IPS DF 4.7 (cell line): Measurements from ENCODE around the gene BIN1.
"Not testable (repeated sequence)": the region's sequence is repeated elsewhere in the genome, so short reads cannot be mapped to it uniquely, and the experiment has no call there.

Experiments
- DNase-seq: peaks from one replicate; pipeline ENCODE4 v3.0.0-alpha.2; 2013; ENCODE audit warnings: low spot score; ENCODE audit errors: extremely low read depth

The BIN1 gene

DNA sequence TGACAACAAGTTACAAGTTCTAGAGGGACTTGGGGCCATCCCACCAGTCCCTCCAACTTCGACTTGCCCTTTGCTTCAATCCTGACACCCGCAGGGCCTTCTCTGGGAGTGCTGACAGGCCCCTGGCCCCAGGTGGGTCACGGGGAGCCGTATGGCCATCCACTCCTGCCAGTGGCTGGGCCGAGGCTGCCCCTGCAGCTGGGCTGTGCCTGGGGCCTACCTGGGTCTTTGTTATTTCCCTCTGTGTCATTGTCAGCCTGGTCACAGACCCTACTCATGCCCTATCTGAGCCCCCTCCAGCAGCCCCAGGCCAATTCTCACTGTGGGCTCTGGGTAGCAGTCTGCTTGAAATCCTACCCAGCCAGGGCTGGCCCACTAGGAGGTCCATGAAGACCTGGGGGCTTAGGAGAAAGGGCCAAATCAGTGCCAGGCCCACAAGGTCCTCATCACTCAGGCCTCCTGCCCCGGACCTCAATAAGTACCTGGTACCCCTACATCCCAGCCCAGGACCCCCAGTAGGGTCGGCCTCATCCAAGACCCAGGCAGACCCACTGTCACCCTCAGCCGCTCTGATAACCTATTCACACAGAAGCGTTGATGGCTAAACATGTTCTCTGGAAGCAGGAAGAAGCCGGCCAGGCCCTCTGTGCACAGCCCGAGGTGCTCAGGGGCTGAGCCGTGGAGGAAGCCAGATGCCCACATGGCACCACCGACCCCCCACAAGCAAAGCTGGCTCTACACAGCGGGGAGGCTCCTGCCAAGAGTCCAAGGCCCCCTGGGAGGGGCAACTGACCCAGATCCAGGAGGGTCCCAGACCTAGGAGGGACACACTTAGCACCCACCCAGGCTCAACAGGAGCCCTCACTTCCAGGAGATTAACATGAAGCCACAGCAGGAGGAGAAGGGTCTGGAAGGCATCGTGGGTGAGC is 57.7 kb downstream of the BIN1 start:
- no peak for DNase-seq

DNA sequence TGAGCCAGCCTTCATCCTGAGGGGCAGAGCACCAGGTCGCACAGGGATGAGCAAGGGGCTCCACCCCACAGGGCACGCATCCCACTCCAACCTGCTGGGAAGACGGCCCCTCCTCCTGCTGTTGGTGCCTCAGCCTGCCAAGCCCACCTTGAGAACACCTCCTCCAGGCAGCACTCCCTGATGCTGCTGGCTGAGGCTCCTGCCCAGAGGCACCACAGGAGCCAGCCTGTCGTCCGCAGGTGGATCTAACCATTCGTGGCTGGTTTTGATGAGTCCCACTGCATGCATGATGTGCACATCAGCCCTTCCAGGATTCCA is 58.4 kb downstream of the BIN1 start:
- DNase-seq = no peak

DNA sequence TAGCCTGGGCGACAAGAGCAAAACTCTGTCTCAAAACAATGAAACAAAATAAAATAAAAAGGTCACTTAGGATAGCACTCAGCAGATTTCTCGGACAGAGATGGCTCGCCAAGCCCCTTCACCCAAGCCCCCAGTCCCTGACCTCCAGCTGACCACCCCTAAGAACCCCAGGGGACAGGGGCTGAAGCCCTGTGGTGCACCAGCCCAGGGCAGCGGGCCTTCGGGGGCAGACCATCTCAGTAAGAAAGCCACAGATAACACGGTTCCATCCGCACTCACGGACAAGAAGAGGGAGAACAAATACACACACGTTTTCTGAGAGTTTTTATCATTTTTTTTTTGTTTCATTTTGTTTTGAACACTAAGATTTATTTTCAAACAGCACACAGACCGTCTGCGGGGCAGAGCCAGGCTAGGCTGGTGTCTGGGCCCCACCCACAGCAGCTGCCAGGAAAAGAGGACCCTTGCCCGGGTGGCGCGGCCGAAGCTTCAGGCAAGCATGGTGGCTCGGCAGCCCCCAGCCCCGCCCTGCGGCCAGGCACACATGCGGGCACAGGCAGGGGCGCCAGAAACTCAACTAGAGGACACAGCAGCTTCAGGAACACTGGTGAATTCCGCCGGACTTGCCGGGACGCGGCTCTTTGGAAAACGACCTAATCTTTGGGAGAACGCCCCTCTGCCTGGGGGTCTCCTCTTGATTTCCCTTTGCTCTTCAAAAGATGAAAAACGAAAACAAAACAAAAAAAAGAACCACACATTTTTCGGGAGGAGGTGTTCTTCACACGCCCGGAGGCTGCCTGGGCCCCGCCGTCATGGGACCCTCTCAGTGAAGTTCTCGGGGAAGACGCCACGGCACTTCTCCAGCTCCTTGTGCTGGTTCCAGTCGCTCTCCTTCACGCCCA is 59.0 kb downstream of the BIN1 start:
- DNase-seq = no peak

DNA sequence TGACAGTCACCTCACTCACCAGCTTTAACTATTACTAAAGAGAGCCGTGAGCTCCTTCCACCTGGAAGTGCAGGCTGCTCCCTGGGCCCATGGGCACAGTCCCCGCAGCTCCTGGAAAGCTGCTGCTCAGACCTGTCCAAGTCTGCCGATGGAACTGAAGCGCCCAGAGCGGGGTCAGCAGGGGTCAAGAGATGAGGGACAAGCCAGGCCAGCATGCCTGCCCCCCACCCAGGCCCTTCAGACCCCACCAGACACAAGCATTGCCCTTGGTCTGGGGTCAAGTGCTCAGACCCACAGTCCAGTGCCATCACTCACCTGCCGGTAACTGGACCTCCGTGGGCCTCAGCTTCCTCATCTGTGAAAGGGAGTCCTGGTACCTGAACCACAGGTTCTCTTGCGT is 59.9 kb downstream of the BIN1 start:
- DNase-seq = no peak

DNA sequence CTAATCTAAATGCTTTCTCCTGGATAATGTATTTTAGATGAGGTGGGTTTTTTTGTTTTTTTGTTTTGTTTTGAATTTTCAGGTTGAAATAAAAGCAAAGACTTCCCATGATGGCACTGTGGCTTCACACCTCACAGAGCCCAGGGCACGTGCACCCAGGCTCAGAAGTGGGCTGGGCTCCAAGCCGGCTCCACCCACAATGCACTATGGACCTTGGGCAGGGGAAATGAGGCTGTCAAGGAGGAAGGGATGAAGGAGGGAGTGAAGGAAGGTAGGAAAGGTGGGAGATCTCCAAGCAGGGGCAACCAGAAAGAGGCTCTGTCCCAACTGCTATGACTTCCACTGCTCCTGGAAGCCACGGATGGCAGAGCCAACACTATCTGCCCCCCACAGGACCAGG is 60.4 kb downstream of the BIN1 start:
- DNase-seq = no peak

GRCh38 chr2:127045792-127046501 is 61.0 kb downstream of the BIN1 start:
- no peak for DNase-seq

- no peak for DNase-seq
Observed at GRCh38 chr2:127044977-127045661, 61.8 kb downstream of the BIN1 start.

DNA sequence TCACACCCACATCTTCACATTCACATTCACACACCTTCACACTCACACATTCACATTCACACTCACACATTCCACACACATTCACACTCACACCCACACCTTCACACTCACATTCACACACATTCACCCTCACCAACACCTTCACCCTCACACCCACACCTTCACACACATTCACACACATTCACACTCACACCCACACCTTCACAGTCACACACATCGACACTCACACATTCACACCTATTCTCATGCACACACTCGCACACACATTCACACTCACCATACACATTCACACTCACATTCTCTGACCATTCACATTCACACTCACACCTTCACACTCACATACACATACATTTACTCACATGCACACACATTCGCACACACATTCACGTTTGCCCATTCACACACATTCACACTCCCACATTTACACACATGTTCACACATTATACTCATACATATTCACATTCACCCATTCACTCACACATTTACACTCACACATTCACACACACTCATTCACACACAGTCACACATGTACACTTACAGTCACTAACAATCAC is 62.7 kb downstream of the BIN1 start:
- DNase-seq = no peak

DNA sequence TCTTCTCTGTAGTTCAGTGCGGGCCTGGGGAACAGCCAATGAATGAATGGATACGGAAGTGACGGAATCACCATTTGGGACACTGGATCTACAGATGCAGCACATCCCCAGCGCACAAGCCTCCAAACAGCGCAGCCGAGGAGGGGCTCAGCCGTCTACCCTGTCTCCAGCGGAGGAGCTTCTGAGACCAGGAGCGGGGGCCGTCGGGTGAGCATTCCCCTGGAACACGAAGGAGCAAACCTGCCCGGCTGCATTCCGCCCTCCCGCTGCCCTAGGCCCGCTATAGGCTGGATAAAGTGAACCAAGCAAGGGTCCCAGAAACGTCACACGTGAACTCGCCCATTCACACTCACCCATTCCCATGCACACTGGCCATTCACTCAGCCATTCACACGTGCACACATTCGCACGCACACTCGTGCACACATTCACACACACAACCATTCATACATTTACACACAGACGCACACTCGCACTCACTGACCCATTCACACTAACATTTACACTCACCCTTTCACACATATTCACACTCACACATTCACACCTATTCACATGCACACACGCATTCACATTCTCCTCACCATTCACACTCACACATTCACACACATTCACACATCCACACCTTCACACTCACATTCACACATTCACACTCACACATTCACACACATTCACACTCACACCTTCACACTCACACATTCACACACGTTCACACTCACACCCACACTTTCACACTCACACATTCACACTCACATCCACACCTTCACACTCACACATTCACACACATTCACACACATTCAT is 63.4 kb downstream of the BIN1 start:
- DNase-seq = no peak

DNA sequence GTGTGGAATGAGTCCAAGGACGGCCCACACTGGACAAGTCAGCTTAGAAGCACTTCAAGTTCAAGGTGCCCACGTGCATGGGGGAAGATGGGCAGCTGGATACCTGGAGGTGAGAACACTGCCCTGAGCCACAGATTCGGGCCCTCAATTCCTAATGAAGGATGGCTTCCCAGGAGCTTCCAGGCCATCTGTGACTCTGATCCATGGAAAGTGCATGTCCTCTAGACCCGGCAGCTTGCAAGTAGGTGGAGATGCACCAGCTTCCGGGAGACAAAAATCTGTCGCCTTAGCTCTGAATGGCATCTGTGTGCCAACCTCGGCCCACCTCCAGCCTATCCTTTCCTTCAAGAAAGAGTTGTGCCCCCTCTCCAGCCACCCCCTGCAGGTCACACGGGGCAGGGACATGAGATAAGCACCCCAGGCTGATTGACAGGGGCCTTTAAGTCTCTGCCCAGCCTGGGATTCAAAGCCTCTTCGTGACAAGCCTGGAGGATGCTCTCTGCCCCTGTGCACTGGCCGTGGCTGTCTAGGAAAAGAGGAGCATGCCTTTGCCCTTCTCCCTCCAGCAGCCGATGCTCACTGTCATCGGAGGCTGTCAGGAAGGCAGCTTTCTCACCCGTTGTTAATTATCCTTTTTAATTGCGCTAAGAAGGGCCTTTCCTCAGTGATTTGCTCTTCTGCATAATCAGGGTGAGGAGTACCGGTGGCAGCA is 65.5 kb downstream of the BIN1 start:
- DNase-seq = no peak

DNA sequence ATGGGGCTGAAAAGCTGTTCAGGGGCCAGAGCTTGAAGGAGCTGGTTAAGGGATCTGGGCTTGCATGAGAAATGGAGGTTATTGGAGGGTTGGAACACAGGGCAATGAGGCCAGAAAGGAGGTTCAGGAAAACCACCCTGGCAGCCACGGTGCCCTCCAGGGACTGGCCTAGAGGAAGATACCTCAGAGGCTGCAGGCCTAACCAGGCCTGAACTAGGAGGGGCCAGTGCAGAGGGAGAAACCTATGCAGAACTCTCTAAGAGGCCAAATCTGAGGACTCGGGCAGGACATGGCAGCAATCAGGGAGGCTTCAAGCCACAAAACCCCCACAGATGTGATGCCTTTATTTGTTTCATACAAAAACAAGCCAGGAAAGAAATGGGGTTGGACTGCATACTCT is 66.8 kb downstream of the BIN1 start:
- DNase-seq = no peak

DNA sequence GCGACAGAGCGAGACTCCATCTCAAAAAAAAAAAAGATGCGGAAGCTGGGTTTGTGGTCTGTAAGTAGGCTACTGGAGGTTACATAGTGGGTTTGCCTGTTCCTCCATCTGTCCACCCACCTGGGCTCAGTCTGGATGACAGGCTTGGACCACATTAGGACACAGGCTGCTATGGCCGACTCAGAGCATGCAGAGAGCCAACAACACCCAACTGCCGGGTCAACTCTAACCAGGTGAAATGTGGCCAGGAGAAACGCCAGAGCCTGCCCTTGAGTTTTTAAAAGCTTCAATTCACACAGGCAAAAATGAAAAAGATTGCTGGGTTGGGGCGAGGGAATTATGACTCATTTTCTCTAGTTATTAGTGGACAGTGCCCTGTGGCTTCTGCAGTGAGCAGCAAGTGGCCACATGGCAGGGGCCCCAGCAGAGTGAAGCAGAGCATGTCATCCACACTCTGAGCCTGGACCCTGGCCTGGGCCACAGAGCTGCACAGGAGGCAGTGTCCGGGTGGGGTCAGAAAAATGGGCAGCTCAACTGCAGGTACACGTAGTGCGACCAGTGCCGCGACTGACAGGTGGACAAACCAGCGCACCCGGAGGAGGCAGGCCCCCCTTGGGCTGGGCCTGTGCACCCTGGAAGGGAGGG is 67.4 kb downstream of the BIN1 start:
- no peak for DNase-seq

- no peak for DNase-seq
Observed at GRCh38 chr2:127037476-127037875, 69.5 kb downstream of the BIN1 start.

- no peak for DNase-seq
Observed at GRCh38 chr2:127034883-127035611, 71.9 kb downstream of the BIN1 start.

DNA sequence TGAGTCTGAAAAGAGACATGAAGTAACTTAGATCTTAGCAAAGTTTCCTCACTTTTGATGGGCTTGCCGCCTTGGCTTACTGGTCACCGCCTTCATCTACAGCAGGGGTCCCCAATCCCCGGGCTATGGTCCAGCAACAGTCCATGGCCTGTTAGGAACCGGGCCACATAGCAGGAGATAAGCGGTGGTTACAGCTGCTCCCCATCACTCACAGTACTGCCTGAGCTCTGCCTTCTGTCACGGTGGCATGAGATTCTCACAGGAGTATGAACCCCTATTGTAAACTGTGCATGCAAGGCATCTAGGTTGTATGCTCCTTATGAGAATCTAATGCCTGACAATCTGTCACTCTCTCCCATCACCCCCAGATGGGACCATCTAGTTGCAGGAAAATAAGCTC is 72.9 kb downstream of the BIN1 start:
- DNase-seq = no peak

GRCh38 chr2:127032621-127033020 is 74.3 kb downstream of the BIN1 start:
- DNase-seq = no peak

GRCh38 chr2:127029350-127030051 is 77.5 kb downstream of the BIN1 start:
- DNase-seq = no peak

GRCh38 chr2:127028745-127029144 is 78.2 kb downstream of the BIN1 start:
- DNase-seq = not testable (repeated sequence)
